Measurements from ENCODE around the gene VWCE.

DNA sequence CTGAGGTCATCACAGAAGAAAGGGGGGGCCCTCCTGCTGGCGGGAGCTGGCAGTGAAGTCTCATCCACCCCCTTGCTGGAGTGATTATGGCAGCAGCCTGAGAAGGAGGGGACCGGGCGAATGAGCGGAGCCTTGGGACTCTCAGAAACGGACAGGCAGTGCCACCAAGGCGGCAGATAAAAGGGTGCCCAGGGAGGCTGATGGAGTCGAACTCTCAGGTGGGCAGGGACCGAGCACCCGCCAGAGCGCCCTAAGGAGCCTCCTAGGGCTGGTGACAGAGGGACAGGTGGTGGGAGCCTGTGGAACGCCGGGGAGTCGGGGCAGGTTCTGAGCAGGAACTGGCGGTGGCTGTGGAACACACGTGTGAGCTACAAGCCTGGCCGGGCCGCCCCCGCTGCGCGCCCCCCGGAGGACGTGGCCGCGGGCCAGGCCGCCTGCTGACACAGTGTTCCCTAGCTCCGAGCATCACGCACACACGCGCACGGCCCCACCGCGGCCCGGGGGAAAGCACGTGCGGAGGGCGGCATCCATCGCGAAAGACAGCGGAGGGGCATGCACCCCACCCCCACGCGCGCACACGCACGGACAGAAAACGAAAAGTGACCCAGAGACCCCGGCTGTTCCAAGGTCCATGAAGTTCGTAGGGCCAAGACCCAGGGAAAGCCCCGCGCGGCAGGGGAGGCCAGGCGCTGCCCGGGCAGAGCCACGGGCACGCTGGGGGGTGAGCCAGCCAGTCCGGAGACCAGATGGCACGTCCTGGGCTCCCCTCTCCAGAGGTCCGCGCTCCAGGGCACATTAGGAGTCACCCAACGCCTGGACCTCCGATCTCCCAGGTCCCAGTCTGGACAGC lies 1.0 kb downstream of the VWCE start:
- TF ChIP-seq, protein P1, sequence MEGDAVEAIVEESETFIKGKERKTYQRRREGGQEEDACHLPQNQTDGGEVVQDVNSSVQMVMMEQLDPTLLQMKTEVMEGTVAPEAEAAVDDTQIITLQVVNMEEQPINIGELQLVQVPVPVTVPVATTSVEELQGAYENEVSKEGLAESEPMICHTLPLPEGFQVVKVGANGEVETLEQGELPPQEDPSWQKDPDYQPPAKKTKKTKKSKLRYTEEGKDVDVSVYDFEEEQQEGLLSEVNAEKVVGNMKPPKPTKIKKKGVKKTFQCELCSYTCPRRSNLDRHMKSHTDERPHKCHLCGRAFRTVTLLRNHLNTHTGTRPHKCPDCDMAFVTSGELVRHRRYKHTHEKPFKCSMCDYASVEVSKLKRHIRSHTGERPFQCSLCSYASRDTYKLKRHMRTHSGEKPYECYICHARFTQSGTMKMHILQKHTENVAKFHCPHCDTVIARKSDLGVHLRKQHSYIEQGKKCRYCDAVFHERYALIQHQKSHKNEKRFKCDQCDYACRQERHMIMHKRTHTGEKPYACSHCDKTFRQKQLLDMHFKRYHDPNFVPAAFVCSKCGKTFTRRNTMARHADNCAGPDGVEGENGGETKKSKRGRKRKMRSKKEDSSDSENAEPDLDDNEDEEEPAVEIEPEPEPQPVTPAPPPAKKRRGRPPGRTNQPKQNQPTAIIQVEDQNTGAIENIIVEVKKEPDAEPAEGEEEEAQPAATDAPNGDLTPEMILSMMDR (IDR thresholded peaks at IDR 0.05): no peak
- no peak for TF ChIP-seq POLR2AphosphoS5 (IDR thresholded peaks at IDR 0.05; ENCODE audit: low read depth, low read length)
- TF ChIP-seq, protein P2, sequence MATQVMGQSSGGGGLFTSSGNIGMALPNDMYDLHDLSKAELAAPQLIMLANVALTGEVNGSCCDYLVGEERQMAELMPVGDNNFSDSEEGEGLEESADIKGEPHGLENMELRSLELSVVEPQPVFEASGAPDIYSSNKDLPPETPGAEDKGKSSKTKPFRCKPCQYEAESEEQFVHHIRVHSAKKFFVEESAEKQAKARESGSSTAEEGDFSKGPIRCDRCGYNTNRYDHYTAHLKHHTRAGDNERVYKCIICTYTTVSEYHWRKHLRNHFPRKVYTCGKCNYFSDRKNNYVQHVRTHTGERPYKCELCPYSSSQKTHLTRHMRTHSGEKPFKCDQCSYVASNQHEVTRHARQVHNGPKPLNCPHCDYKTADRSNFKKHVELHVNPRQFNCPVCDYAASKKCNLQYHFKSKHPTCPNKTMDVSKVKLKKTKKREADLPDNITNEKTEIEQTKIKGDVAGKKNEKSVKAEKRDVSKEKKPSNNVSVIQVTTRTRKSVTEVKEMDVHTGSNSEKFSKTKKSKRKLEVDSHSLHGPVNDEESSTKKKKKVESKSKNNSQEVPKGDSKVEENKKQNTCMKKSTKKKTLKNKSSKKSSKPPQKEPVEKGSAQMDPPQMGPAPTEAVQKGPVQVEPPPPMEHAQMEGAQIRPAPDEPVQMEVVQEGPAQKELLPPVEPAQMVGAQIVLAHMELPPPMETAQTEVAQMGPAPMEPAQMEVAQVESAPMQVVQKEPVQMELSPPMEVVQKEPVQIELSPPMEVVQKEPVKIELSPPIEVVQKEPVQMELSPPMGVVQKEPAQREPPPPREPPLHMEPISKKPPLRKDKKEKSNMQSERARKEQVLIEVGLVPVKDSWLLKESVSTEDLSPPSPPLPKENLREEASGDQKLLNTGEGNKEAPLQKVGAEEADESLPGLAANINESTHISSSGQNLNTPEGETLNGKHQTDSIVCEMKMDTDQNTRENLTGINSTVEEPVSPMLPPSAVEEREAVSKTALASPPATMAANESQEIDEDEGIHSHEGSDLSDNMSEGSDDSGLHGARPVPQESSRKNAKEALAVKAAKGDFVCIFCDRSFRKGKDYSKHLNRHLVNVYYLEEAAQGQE (IDR thresholded peaks at IDR 0.05; ENCODE audit: insufficient read depth in 1 of 2, low read depth in 2 of 2, low read length in 1 of 2): no peak
